ENCODE results near the gene SLC25A41.

SLC25A41 gene

DNA sequence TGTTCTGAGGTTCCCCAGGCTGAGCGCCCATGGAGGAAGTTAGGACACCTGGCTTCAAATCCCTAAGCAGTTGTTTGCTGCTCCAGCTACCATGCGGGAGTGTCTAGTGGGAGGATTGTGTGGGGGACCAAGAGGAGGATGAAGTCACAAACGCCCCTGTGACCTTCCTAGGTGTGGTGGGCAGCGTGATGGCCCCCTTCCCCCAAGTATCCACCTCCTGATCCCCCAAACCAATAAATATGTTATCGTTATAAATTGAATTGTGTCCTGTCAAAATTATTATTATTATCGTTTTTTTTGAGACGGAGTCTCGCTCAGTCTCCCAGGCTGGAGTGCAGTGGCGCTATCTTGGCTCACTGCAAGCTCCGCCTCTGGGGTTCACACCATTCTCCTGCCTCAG is at the start of gene SLC25A41:
SLC25A41 (minus strand) TSS at position 101 of the 400 bp plus-strand sequence; CDS start at position 31, 70 bp downstream.
- Histone ChIP-seq H3K4me1 (no peaks in the 10 kb centered on the region; the same call in 1 of the 2 replicates), H3K9me3 (no peaks in the 10 kb centered on the region), H3K9ac (no peak within 1 kb of the TSS), H3K27me3 (no peaks in the 10 kb centered on the region), H3K4me2 (no peak within 1 kb of the TSS), H3K36me3 (no peaks in the 10 kb centered on the region), H4K20me1 (no peaks in the 10 kb centered on the region), H3K4me3 (no peak within 1 kb of the TSS), H3K27ac (no peak within 1 kb of the TSS)
- TF ChIP-seq Cebpa-rat (IDR thresholded peaks at IDR 0.05): no peak

DNA sequence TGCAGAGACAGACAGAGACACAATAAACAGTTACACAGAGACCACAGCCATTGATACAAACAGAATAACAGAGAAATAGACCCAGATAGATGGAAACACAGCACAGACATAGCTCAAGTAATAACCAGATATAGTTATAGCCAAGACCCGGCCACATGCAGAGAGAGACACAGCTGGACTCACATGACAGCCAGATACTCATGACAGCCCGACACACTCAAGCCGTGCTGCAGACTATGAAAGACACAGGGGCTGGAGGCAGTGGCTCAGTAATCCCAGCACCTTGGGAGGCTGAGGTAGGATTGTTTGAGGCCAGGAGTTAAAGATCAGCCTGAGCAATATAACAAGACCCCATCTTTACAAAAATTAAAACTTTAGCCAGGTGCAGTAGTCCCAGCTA is 49.7 kb upstream of the SLC25A41 start:
- Histone ChIP-seq H4K20me1 (no peaks in the 10 kb centered on the region), H3K36me3 (peaks cover 7% of the 10 kb centered on the region), H3K4me3 (no peak overlapping the region), H3K9ac (no peak overlapping the region), H3K4me2 (peak overlapping the region; percentile 98; the same call in 1 of the 2 replicates), H3K9me3 (peaks cover 8% of the 10 kb centered on the region; the same call in 1 of the 2 replicates), H3K4me1 (peaks cover 48% of the 10 kb centered on the region), H3K27ac (peak overlapping the region; percentile 38), H3K27me3 (no peaks in the 10 kb centered on the region)
- TF ChIP-seq Cebpa-rat (IDR thresholded peaks at IDR 0.05): no peak

DNA sequence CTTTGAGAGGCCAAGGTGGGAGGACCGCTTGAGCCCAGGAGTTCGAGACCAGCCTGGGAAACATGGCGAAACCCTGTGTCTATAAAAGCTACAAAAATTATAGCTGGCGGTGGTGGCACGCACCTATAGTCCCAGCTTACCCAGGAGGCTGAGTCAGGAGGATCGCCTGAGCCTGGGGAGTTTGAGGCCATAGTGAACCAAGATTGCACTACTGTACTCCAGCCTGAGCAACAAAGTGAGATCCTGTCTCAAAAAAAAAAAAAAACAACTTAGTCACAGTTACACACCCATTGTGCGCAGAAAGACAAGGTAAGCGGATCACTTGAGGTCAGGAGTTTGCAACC is 48.8 kb upstream of the SLC25A41 start:
- Histone ChIP-seq H3K4me2 (peak overlapping the region; percentile 98), H3K36me3 (peaks cover 7% of the 10 kb centered on the region), H3K27me3 (no peaks in the 10 kb centered on the region), H4K20me1 (no peaks in the 10 kb centered on the region), H3K27ac (peak overlapping the region; percentile 95), H3K4me1 (peaks cover 48% of the 10 kb centered on the region), H3K9me3 (peaks cover 8% of the 10 kb centered on the region; the same call in 1 of the 2 replicates), H3K9ac (peak overlapping the region; percentile 85), H3K4me3 (peak overlapping the region; percentile 72; the same call in 1 of the 2 replicates)
- no peak for TF ChIP-seq Cebpa-rat (IDR thresholded peaks at IDR 0.05)

DNA sequence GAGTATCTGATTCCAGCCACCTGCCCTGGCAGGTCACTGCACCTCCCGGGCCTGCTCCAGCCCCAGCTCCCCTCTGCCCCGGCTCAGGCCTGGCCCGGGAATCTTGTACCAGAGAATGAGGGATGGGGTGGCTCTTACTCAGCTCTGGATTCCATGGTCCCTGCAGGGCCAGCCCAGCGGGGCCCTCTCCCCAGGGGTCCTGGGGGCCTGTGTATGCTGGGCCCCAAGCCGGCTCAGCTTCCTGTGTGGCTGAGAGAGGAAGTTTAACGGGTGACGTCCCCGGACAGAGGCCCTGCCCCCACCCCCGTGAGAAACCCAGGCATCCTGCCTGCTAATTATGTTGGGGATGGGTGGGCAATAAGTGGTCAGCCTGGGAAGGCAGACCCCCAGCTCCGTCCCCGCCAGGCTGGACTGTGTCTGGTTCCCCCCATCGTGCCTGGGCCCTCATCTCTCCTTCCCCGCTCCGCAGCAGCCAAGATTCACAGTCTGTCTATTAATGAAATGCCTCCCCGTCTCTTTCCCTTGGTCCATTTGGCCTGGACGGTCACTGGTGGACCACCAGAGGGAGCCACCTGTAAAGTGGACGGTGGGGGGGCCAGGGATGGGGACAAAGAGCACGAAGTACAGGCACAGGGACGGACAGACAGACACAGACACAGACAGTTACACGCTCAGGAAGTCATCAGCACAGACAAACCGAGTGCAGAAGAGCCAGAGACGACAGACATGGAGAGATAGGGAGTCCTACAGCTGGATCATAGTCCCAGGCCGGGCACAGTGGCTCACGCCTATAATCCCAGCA is 48.2 kb upstream of the SLC25A41 start, which contains the start of gene DENND1C:
DENND1C (minus strand) TSS at position 247 of the 802 bp plus-strand sequence; CDS start at position 155, 92 bp downstream.
- no peaks in the 10 kb centered on the region for H4K20me1 ChIP-seq
- peak within 1 kb of the TSS; percentile 85 for H3K9ac ChIP-seq
- H3K4me1 ChIP-seq: peaks cover 48% of the 10 kb centered on the region
- peak within 1 kb of the TSS; percentile 98 for H3K4me2 ChIP-seq
- peak within 1 kb of the TSS; percentile 95 for H3K27ac ChIP-seq
- H3K27me3 ChIP-seq: no peaks in the 10 kb centered on the region
- H3K36me3 ChIP-seq: peaks cover 12% of the 10 kb centered on the region
- H3K9me3 ChIP-seq: peaks cover 9% of the 10 kb centered on the region
- H3K4me3 ChIP-seq: peak within 1 kb of the TSS; percentile 72
- TF ChIP-seq Cebpa-rat (IDR thresholded peaks at IDR 0.05): no peak

DNA sequence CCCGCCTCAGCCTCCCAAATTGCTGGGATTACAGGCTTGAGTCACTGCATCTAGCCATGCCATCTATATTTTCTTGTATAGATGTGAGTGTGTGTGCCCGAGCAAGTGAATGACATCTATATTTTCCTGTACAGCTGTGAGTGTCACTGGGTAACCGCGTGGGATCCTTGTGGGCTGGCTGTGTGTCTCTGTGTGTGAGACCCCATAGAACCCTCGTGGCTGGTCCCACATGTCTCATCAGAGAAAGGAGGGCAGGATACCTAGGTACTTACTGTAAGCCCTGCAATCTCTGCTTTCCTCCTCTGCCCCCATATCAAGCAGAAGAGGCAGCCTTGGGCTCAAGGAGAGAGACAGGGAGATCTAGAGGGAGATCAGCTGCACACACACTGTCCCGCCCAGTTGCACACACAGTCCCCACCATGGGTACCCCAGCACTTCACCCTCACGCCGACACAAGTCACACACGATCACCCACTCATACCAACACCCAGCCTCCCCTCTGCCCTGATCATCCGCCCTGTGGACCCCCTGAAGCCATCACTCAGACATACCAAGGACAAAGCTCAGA is 47.4 kb upstream of the SLC25A41 start:
- Histone ChIP-seq H4K20me1 (no peaks in the 10 kb centered on the region), H3K4me2 (peak overlapping the region; percentile 98), H3K4me3 (peak overlapping the region; percentile 72), H3K36me3 (peaks cover 20% of the 10 kb centered on the region), H3K9ac (peak overlapping the region; percentile 85), H3K9me3 (peaks cover 17% of the 10 kb centered on the region), H3K27ac (peak overlapping the region; percentile 95), H3K4me1 (peaks cover 48% of the 10 kb centered on the region), H3K27me3 (no peaks in the 10 kb centered on the region)
- TF ChIP-seq Cebpa-rat (IDR thresholded peaks at IDR 0.05): no peak

DNA sequence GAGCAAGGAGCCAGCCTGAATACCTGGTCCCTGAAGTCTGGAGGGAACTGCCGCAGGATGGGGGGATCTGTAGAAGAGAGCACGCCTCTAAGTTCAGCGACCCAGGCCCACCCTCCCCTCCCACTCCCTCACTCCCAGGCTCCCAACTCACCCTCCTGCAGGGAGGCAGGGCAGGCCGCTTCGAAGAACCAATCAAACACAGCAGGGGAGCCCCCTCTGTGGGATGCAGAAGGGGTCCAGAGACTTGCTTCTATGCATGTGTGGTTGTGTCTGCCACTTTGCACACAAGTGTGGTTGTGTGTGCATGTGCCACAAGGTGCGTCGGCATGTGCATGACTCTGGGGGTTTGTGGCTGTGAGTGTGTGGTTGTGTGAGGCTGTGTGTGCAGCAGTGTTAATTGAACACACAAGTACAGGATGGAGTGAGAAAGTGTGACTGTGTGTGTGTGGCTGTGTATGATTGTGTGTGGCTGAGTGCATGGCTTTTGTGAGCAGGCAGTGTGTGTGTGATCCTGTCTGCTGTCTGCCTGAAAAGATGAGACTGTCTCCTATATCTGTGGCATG is 46.4 kb upstream of the SLC25A41 start:
- no peak overlapping the region for H3K27ac ChIP-seq
- H3K9me3 ChIP-seq: peaks cover 17% of the 10 kb centered on the region
- H3K4me3 ChIP-seq: no peak overlapping the region
- H3K4me2 ChIP-seq: peak overlapping the region; percentile 98
- peaks cover 48% of the 10 kb centered on the region for H3K4me1 ChIP-seq
- H4K20me1 ChIP-seq: no peaks in the 10 kb centered on the region
- 0 out of 2 replicates have a peak overlapping the region, but pooled peaks have one; percentile 38 for H3K9ac ChIP-seq
- no peak for TF ChIP-seq Cebpa-rat (IDR thresholded peaks at IDR 0.05)
- peaks cover 29% of the 10 kb centered on the region for H3K36me3 ChIP-seq
- no peaks in the 10 kb centered on the region for H3K27me3 ChIP-seq

DNA sequence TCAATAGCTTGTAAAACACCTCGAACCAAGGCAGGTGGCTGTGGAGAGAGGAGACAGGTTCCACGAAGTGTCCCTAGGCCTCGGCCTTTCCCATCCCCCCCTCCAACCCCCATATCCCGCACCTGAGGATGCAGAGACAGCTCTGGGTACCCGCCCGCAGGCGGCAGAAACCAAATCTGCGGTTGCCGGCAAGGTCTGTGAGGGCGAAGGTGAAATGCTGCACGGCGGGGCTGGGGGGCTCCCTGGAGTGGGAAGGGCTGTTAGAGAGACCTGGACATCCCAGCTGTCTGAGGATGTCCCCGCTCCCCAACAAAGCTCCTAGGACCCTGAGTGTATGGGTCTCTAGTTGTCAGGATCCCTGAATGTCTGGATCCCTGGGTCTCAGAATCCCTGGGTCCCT is 45.3 kb upstream of the SLC25A41 start:
- TF ChIP-seq Cebpa-rat (IDR thresholded peaks at IDR 0.05): no peak
- Histone ChIP-seq H3K4me3 (no peak overlapping the region), H3K4me2 (no peak overlapping the region), H3K9ac (no peak overlapping the region), H3K9me3 (peaks cover 17% of the 10 kb centered on the region), H3K36me3 (peaks cover 29% of the 10 kb centered on the region), H3K4me1 (peaks cover 48% of the 10 kb centered on the region), H3K27ac (peak overlapping the region; percentile 30; the same call in 1 of the 2 replicates), H4K20me1 (no peaks in the 10 kb centered on the region), H3K27me3 (no peaks in the 10 kb centered on the region)

DNA sequence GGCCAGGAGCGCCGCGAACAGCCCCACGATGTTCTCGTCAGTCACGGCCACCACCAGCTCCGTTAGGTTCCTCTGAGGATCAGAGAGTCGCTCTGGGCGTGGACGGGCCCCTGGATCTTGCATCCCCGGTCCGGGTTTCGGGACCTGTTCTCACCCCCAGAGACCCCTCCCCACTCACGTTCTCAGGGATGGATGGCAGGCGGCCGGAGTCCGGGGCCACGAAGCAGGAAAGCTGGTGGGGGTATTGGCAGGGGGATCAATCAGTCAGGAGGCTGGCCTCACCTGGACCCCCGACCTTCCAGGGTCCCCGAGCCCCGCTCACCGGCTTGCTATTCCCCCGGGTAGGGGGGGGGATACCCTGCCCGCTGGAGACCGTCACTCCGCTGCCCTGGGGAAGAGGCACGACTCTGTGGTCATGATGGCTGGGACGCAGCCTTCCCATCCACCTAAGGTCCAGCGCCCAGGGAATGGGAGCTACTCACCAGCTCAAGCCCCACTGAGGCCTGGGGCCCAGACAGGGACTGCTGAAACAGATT is 43.4 kb upstream of the SLC25A41 start:
- TF ChIP-seq Cebpa-rat (IDR thresholded peaks at IDR 0.05): no peak
- H3K9me3 ChIP-seq: peaks cover 17% of the 10 kb centered on the region
- no peaks in the 10 kb centered on the region for H4K20me1 ChIP-seq
- H3K4me2 ChIP-seq: no peak overlapping the region
- H3K9ac ChIP-seq: no peak overlapping the region
- no peak overlapping the region for H3K4me3 ChIP-seq
- peaks cover 30% of the 10 kb centered on the region for H3K4me1 ChIP-seq
- peaks cover 34% of the 10 kb centered on the region for H3K36me3 ChIP-seq
- no peaks in the 10 kb centered on the region for H3K27me3 ChIP-seq
- no peak overlapping the region for H3K27ac ChIP-seq

DNA sequence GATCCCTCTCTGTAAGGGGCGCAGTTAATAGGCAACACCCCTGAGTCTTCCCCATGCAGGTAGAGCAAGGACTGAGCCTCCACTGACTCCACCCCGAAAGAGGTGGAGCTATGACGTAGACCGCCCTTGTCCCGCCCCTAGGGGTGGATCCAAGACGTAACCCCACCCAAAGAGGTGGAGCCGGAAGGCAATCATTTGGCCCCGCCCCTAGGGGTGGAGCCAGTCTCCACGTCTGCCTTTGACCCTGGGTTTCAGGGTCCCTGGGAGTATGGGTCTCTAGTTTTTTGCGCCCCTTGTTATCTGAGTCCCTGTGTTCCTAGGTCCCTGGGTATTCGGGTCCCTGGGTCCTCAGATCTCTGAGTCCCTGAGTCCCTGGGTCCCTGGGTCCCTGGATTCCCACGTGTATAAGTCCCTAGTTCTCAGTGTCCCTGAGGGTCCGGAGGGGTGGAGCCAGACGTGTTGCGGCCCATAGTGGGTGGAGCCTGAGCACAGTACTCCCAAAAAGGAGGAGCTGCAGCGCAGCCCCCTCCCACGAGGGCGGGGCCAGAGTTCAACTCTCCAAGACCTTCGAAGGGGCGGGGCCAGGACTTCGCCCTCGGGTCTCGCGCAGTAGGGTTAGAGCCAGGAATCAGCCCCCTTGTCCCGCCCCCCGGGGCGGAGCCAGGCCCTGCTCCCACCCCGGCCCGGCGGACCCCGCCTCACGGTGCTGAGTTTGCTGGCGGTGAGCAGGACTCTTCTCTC is 42.8 kb upstream of the SLC25A41 start:
- Histone ChIP-seq H3K4me2 (no peak overlapping the region), H3K36me3 (peaks cover 35% of the 10 kb centered on the region), H3K27ac (no peak overlapping the region), H3K4me1 (peaks cover 23% of the 10 kb centered on the region), H3K9ac (no peak overlapping the region), H4K20me1 (no peaks in the 10 kb centered on the region), H3K9me3 (peaks cover 17% of the 10 kb centered on the region), H3K27me3 (no peaks in the 10 kb centered on the region), H3K4me3 (no peak overlapping the region)
- TF ChIP-seq Cebpa-rat (IDR thresholded peaks at IDR 0.05): no peak

Data from BLaER1 (cell line).